ENCODE data around the gene TTLL9.
A peak's percentile ranks its signal among the peaks of the same experiment; 100 is the strongest.

TTLL9 gene

GRCh38 chr20:31859266-31859997 lies 11.0 kb upstream of the TTLL9 start:
- DNase-seq, result no peak

GRCh38 chr20:31859998-31860380 lies 10.4 kb upstream of the TTLL9 start:
- DNase-seq, result no peak

GRCh38 chr20:31860390-31861134 lies 9.9 kb upstream of the TTLL9 start:
- DNase-seq, result no peak

- no peak for DNase-seq
These were observed 9.4 kb upstream of the TTLL9 start for GRCh38 chr20:31861135-31861384.

GRCh38 chr20:31861385-31862156 lies 8.9 kb upstream of the TTLL9 start:
- peak; percentile 24 for DNase-seq

- DNase-seq, result no peak
These were observed 8.3 kb upstream of the TTLL9 start for GRCh38 chr20:31862157-31862470.

- DNase-seq, result no peak
These were observed 7.9 kb upstream of the TTLL9 start for GRCh38 chr20:31862506-31862905.

- DNase-seq, result no peak
These were observed 6.9 kb upstream of the TTLL9 start for GRCh38 chr20:31863296-31864085.

- no peak for DNase-seq
These were observed 5.7 kb upstream of the TTLL9 start for GRCh38 chr20:31864521-31865400.

- no peak for DNase-seq
These were observed 4.2 kb upstream of the TTLL9 start for GRCh38 chr20:31866221-31866620.

- DNase-seq, result no peak
These were observed 1.4 kb upstream of the TTLL9 start for GRCh38 chr20:31868853-31869672.

GRCh38 chr20:31869673-31869941 lies 827 bp upstream of the TTLL9 start:
- DNase-seq, result no peak

GRCh38 chr20:31870726-31871617 lies 538 bp downstream of the TTLL9 start:
- DNase-seq, result no peak

GRCh38 chr20:31871618-31871954 lies 1.2 kb downstream of the TTLL9 start:
- no peak for DNase-seq

GRCh38 chr20:31872406-31872805 lies 2.0 kb downstream of the TTLL9 start:
- DNase-seq, result no peak

GRCh38 chr20:31875671-31876070 lies 5.2 kb downstream of the TTLL9 start:
- no peak for DNase-seq

- no peak for DNase-seq
These were observed 7.2 kb downstream of the TTLL9 start for GRCh38 chr20:31877684-31878083.

GRCh38 chr20:31879143-31879987 lies 8.9 kb downstream of the TTLL9 start:
- DNase-seq, result peak; percentile 92

GRCh38 chr20:31881945-31882344 lies 11.5 kb downstream of the TTLL9 start:
- DNase-seq, result no peak

- DNase-seq, result no peak
These were observed 13.4 kb downstream of the TTLL9 start for GRCh38 chr20:31883829-31884228.

Data from midbrain (tissue), 1 donor.